Activated CD4-positive, alpha-beta T cell treated with anti-CD3 and anti-CD28 coated beads, Interleukin-2, amount 50 U/mL, for 4 hours (primary cell): ENCODE results near the gene APBB2.
"Not testable (repeated sequence)": the region's sequence is repeated elsewhere in the genome, so short reads cannot be mapped to it uniquely, and the experiment has no call there.

Source experiments
- DNase-seq, 2 experiments: peaks; one replicate each; pipeline ENCODE4 v3.0.0-alpha.2; 2020

Gene APBB2

GRCh38 chr4:40840985-40841571 is 373.3 kb downstream of the APBB2 start:
- DNase-seq: peak; percentile 73 to 74

- no peak for DNase-seq
These were observed 373.9 kb downstream of the APBB2 start for GRCh38 chr4:40840255-40840984.

GRCh38 chr4:40838742-40839141 is 375.6 kb downstream of the APBB2 start:
- no peak for DNase-seq

GRCh38 chr4:40837094-40837870 is 377.1 kb downstream of the APBB2 start:
- no peak for DNase-seq

- no peak for DNase-seq
These were observed 381.1 kb downstream of the APBB2 start for GRCh38 chr4:40833212-40833611.

GRCh38 chr4:40832175-40832574 is 382.2 kb downstream of the APBB2 start:
- DNase-seq: no peak

GRCh38 chr4:40831146-40831907 is 383.0 kb downstream of the APBB2 start:
- DNase-seq: no peak

GRCh38 chr4:40829586-40829985 is 384.8 kb downstream of the APBB2 start:
- DNase-seq: no peak

GRCh38 chr4:40828661-40829060 is 385.7 kb downstream of the APBB2 start:
- DNase-seq: no peak

- no peak for DNase-seq
These were observed 386.6 kb downstream of the APBB2 start for GRCh38 chr4:40827758-40828157.

- DNase-seq: no peak
These were observed 387.5 kb downstream of the APBB2 start for GRCh38 chr4:40826821-40827220.

- DNase-seq: no peak
These were observed 389.1 kb downstream of the APBB2 start for GRCh38 chr4:40825014-40825838.

- no peak for DNase-seq
These were observed 391.7 kb downstream of the APBB2 start for GRCh38 chr4:40822420-40823166.

GRCh38 chr4:40820101-40820500 is 394.2 kb downstream of the APBB2 start:
- DNase-seq: no peak

GRCh38 chr4:40817157-40817556 is 397.2 kb downstream of the APBB2 start:
- DNase-seq: not testable (repeated sequence)

- DNase-seq: no peak
These were observed 401.5 kb downstream of the APBB2 start for GRCh38 chr4:40812856-40813255.

- DNase-seq: no peak
These were observed 402.0 kb downstream of the APBB2 start for GRCh38 chr4:40812386-40812785.

- no peak for DNase-seq
These were observed 402.4 kb downstream of the APBB2 start for GRCh38 chr4:40811956-40812355.

GRCh38 chr4:40808926-40809457 is 405.4 kb downstream of the APBB2 start:
- no peak for DNase-seq

- no peak for DNase-seq
These were observed 409.7 kb downstream of the APBB2 start for GRCh38 chr4:40804598-40804997.

- DNase-seq: no peak
These were observed 414.3 kb downstream of the APBB2 start for GRCh38 chr4:40800064-40800463.
